Measurements from ENCODE around the gene PPP1R13B.
A peak's percentile ranks its signal among the peaks of the same experiment; 100 is the strongest.

The PPP1R13B gene

GRCh38 chr14:103847451-103848174 lies at the start of gene PPP1R13B:
PPP1R13B (minus strand) TSS chr14:103847575; CDS start chr14:103847307, 268 bp downstream.
- Histone ChIP-seq H3K9me3 (ENCODE audit: low read depth, low read length) (no peaks in the 10 kb centered on the region), H3K27ac (no peak within 1 kb of the TSS), H3K9ac (ENCODE audit: insufficient read length) (peak within 1 kb of the TSS; percentile 72), H3K36me3 (ENCODE audit: insufficient read depth, low read length) (no peaks in the 10 kb centered on the region), H3K4me3 (peak within 1 kb of the TSS; percentile 83)
- TF ChIP-seq FOXP2 (optimal IDR thresholded peaks at IDR 0.05; ENCODE audit: control extremely low read depth, extremely low read length, insufficient read depth), result no peak
- TF ChIP-seq POLR2AphosphoS5 (IDR thresholded peaks at IDR 0.05; ENCODE audit: borderline replicate concordance, low read depth, low read length), result peak; percentile 52; the same call in 1 of the 2 replicates
- TF ChIP-seq EZH2 (IDR thresholded peaks at IDR 0.05), result no peak
- DNase-seq (ENCODE audit: low read depth, low spot score), result no peak

GRCh38 chr14:103896578-103896977 lies 49.2 kb upstream of the PPP1R13B start:
- Histone ChIP-seq H3K9ac (ENCODE audit: insufficient read length) (no peak overlapping the region), H3K27ac (no peak overlapping the region), H3K36me3 (ENCODE audit: insufficient read depth, low read length) (no peaks in the 10 kb centered on the region), H3K4me3 (no peak overlapping the region), H3K9me3 (ENCODE audit: low read depth, low read length) (no peaks in the 10 kb centered on the region)
- no peak for DNase-seq (ENCODE audit: low read depth, low spot score)
- TF ChIP-seq POLR2AphosphoS5 (IDR thresholded peaks at IDR 0.05; ENCODE audit: borderline replicate concordance, low read depth, low read length) (no peak), EZH2 (IDR thresholded peaks at IDR 0.05) (no peak), FOXP2 (optimal IDR thresholded peaks at IDR 0.05; ENCODE audit: control extremely low read depth, extremely low read length, insufficient read depth) (no peak)

- DNase-seq (ENCODE audit: low read depth, low spot score), result no peak
- no peak overlapping the region for H3K9ac ChIP-seq (ENCODE audit: insufficient read length)
- TF ChIP-seq POLR2AphosphoS5 (IDR thresholded peaks at IDR 0.05; ENCODE audit: borderline replicate concordance, low read depth, low read length) (no peak), EZH2 (IDR thresholded peaks at IDR 0.05) (no peak), FOXP2 (optimal IDR thresholded peaks at IDR 0.05; ENCODE audit: control extremely low read depth, extremely low read length, insufficient read depth) (no peak)
- H3K27ac ChIP-seq, result no peak overlapping the region
- no peaks in the 10 kb centered on the region for H3K9me3 ChIP-seq (ENCODE audit: low read depth, low read length)
- H3K36me3 ChIP-seq (ENCODE audit: insufficient read depth, low read length), result no peaks in the 10 kb centered on the region
- H3K4me3 ChIP-seq, result no peak overlapping the region
These were observed 47.3 kb upstream of the PPP1R13B start for GRCh38 chr14:103894723-103895059.

GRCh38 chr14:103894034-103894722 lies 46.8 kb upstream of the PPP1R13B start:
- Histone ChIP-seq H3K9me3 (ENCODE audit: low read depth, low read length) (no peaks in the 10 kb centered on the region), H3K4me3 (no peak overlapping the region), H3K27ac (no peak overlapping the region), H3K9ac (ENCODE audit: insufficient read length) (no peak overlapping the region), H3K36me3 (ENCODE audit: insufficient read depth, low read length) (no peaks in the 10 kb centered on the region)
- DNase-seq (ENCODE audit: low read depth, low spot score), result no peak
- no peak for TF ChIP-seq FOXP2 (optimal IDR thresholded peaks at IDR 0.05; ENCODE audit: control extremely low read depth, extremely low read length, insufficient read depth)
- no peak for TF ChIP-seq EZH2 (IDR thresholded peaks at IDR 0.05)
- TF ChIP-seq POLR2AphosphoS5 (IDR thresholded peaks at IDR 0.05; ENCODE audit: borderline replicate concordance, low read depth, low read length), result no peak

- H3K27ac ChIP-seq, result no peak overlapping the region
- no peak overlapping the region for H3K4me3 ChIP-seq
- DNase-seq (ENCODE audit: low read depth, low spot score), result no peak
- H3K36me3 ChIP-seq (ENCODE audit: insufficient read depth, low read length), result no peaks in the 10 kb centered on the region
- no peaks in the 10 kb centered on the region for H3K9me3 ChIP-seq (ENCODE audit: low read depth, low read length)
- TF ChIP-seq POLR2AphosphoS5 (IDR thresholded peaks at IDR 0.05; ENCODE audit: borderline replicate concordance, low read depth, low read length) (no peak), EZH2 (IDR thresholded peaks at IDR 0.05) (no peak), FOXP2 (optimal IDR thresholded peaks at IDR 0.05; ENCODE audit: control extremely low read depth, extremely low read length, insufficient read depth) (no peak)
- H3K9ac ChIP-seq (ENCODE audit: insufficient read length), result no peak overlapping the region
These were observed 44.9 kb upstream of the PPP1R13B start for GRCh38 chr14:103892247-103892646.

GRCh38 chr14:103891667-103892215 lies 44.4 kb upstream of the PPP1R13B start:
- no peak overlapping the region for H3K4me3 ChIP-seq
- H3K9me3 ChIP-seq (ENCODE audit: low read depth, low read length), result no peaks in the 10 kb centered on the region

GRCh38 chr14:103890821-103891666 lies 43.7 kb upstream of the PPP1R13B start:
- TF ChIP-seq POLR2AphosphoS5 (IDR thresholded peaks at IDR 0.05; ENCODE audit: borderline replicate concordance, low read depth, low read length), result no peak
- no peak for TF ChIP-seq FOXP2 (optimal IDR thresholded peaks at IDR 0.05; ENCODE audit: control extremely low read depth, extremely low read length, insufficient read depth)
- no peak for TF ChIP-seq EZH2 (IDR thresholded peaks at IDR 0.05)
- Histone ChIP-seq H3K9ac (ENCODE audit: insufficient read length) (no peak overlapping the region), H3K4me3 (no peak overlapping the region), H3K27ac (no peak overlapping the region), H3K36me3 (ENCODE audit: insufficient read depth, low read length) (no peaks in the 10 kb centered on the region), H3K9me3 (ENCODE audit: low read depth, low read length) (no peaks in the 10 kb centered on the region)
- DNase-seq (ENCODE audit: low read depth, low spot score), result no peak

More at GRCh38 chr14:103891667-103892215, 44.4 kb upstream of the PPP1R13B start:
- TF ChIP-seq POLR2AphosphoS5 (IDR thresholded peaks at IDR 0.05; ENCODE audit: borderline replicate concordance, low read depth, low read length) (no peak), EZH2 (IDR thresholded peaks at IDR 0.05) (no peak), FOXP2 (optimal IDR thresholded peaks at IDR 0.05; ENCODE audit: control extremely low read depth, extremely low read length, insufficient read depth) (no peak)
- Histone ChIP-seq H3K27ac (no peak overlapping the region), H3K9ac (ENCODE audit: insufficient read length) (no peak overlapping the region), H3K36me3 (ENCODE audit: insufficient read depth, low read length) (no peaks in the 10 kb centered on the region)
- no peak for DNase-seq (ENCODE audit: low read depth, low spot score)

GRCh38 chr14:103890052-103890371 lies 42.6 kb upstream of the PPP1R13B start:
- Histone ChIP-seq H3K27ac (no peak overlapping the region), H3K9ac (ENCODE audit: insufficient read length) (no peak overlapping the region), H3K36me3 (ENCODE audit: insufficient read depth, low read length) (no peaks in the 10 kb centered on the region), H3K9me3 (ENCODE audit: low read depth, low read length) (no peaks in the 10 kb centered on the region), H3K4me3 (no peak overlapping the region)
- TF ChIP-seq EZH2 (IDR thresholded peaks at IDR 0.05) (no peak), FOXP2 (optimal IDR thresholded peaks at IDR 0.05; ENCODE audit: control extremely low read depth, extremely low read length, insufficient read depth) (no peak)
- no peak for DNase-seq (ENCODE audit: low read depth, low spot score)

Measured in SK-N-MC (cell line).